Measurements from ENCODE around the gene WDR31. TPM values are rescaled to one million over a fixed set of nuclear protein-coding genes. Genes with fewer than 3 reads are reported as not detected.

The WDR31 gene
- total RNA-seq, 4 donors from 2014 or later: 0.29 to 3.6 (median 2.8) TPM

GRCh38 chr9:113310538-113310937 lies 29.5 kb downstream of the WDR31 start:
- H3K27ac ChIP-seq: no peak overlapping the region

GRCh38 chr9:113309204-113309813 lies 30.8 kb downstream of the WDR31 start:
- Histone ChIP-seq H3K4me3 (no peak overlapping the region), H3K4me1 (no peaks in the 10 kb centered on the region), H3K27me3 (no peaks in the 10 kb centered on the region), H3K36me3 (no peaks in the 10 kb centered on the region), H3K9me3 (no peaks in the 10 kb centered on the region), H3K27ac (no peak overlapping the region)
- TF ChIP-seq CTCF (IDR thresholded peaks at IDR 0.05): peak in 3 of 4 experiments; percentile 24 to 37 (median 25)
- TF ChIP-seq POLR2A (IDR thresholded peaks at IDR 0.05): no peak
- intact Hi-C loops (cut with DNase I; ENCODE audit: low total_unique reads): no loop called here
- no peak for DNase-seq

More at GRCh38 chr9:113310538-113310937, 29.5 kb downstream of the WDR31 start:
- Histone ChIP-seq H3K27me3 (no peaks in the 10 kb centered on the region), H3K4me1 (no peaks in the 10 kb centered on the region), H3K4me3 (no peak overlapping the region), H3K36me3 (no peaks in the 10 kb centered on the region), H3K9me3 (no peaks in the 10 kb centered on the region)
- intact Hi-C loops (cut with DNase I; ENCODE audit: low total_unique reads): no loop called here
- DNase-seq: no peak
- TF ChIP-seq POLR2A (IDR thresholded peaks at IDR 0.05): no peak
- no peak for TF ChIP-seq CTCF (IDR thresholded peaks at IDR 0.05)

GRCh38 chr9:113307396-113307975 lies 32.6 kb downstream of the WDR31 start:
- H3K9me3 ChIP-seq: no peaks in the 10 kb centered on the region
- no peak for TF ChIP-seq POLR2A (IDR thresholded peaks at IDR 0.05)
- no peak for TF ChIP-seq CTCF (IDR thresholded peaks at IDR 0.05)
- no peaks in the 10 kb centered on the region for H3K36me3 ChIP-seq
- no peaks in the 10 kb centered on the region for H3K4me1 ChIP-seq
- DNase-seq: no peak
- no peaks in the 10 kb centered on the region for H3K27me3 ChIP-seq
- no peak overlapping the region for H3K4me3 ChIP-seq
- intact Hi-C loops (cut with DNase I; ENCODE audit: low total_unique reads): no loop called here
- H3K27ac ChIP-seq: no peak overlapping the region

GRCh38 chr9:113306566-113306965 lies 33.5 kb downstream of the WDR31 start:
- Histone ChIP-seq H3K36me3 (no peaks in the 10 kb centered on the region), H3K9me3 (no peaks in the 10 kb centered on the region), H3K27me3 (no peaks in the 10 kb centered on the region), H3K27ac (no peak overlapping the region), H3K4me3 (no peak overlapping the region), H3K4me1 (no peaks in the 10 kb centered on the region)
- no peak for TF ChIP-seq CTCF (IDR thresholded peaks at IDR 0.05)
- no peak for TF ChIP-seq POLR2A (IDR thresholded peaks at IDR 0.05)
- no peak for DNase-seq
- intact Hi-C loops (cut with DNase I; ENCODE audit: low total_unique reads): no loop called here

- Histone ChIP-seq H3K4me3 (no peak within 1 kb of the TSS), H3K4me1 (no peaks in the 10 kb centered on the region), H3K36me3 (no peaks in the 10 kb centered on the region), H3K27ac (no peak within 1 kb of the TSS), H3K9me3 (no peaks in the 10 kb centered on the region), H3K27me3 (no peaks in the 10 kb centered on the region)
- TF ChIP-seq CTCF (IDR thresholded peaks at IDR 0.05) (no peak), POLR2A (IDR thresholded peaks at IDR 0.05) (no peak)
- intact Hi-C loops (cut with DNase I; ENCODE audit: low total_unique reads): no loop called here
- no peak for DNase-seq
Observed at GRCh38 chr9:113302792-113303418, 37.2 kb downstream of the WDR31 start, which contains the start of gene RNF183. TSS of gene RNF183 (minus strand) at chr9:113303376. CDS start at chr9:113298184, 5,192 bp downstream.
